ENCODE data around the gene STAT1. TPM values are rescaled to one million over a fixed set of nuclear protein-coding genes. Genes with fewer than 3 reads are reported as not detected.

Gene STAT1
- total and polyA plus RNA-seq, 4 donors: 21.6 to 80.1 (median 74.1) TPM

DNA sequence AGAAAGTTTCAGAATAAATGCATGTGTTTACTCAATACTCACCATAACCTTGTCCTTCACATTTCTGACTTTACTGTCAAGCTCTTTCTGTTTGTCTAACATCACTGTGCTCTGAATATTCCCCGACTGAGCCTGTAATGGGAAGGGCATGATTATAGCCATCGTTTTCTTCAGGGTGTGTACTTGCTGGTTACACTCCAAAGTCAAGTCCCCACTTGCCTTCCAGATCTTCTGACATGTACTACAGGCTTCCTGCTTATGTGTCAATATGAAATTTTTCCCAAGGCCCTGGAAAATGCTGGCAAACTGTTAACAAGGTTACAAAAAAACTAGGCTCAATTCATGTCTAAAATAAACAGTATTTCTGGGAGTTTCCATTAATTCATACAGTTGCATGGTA is 12.9 kb downstream of the STAT1 start:
- H3K4me3 ChIP-seq: no peak overlapping the region
- WGBS, 2 donors: 58 to 78% methylated on average over 2 of the region's 2 CpGs
- TF ChIP-seq, protein P1, sequence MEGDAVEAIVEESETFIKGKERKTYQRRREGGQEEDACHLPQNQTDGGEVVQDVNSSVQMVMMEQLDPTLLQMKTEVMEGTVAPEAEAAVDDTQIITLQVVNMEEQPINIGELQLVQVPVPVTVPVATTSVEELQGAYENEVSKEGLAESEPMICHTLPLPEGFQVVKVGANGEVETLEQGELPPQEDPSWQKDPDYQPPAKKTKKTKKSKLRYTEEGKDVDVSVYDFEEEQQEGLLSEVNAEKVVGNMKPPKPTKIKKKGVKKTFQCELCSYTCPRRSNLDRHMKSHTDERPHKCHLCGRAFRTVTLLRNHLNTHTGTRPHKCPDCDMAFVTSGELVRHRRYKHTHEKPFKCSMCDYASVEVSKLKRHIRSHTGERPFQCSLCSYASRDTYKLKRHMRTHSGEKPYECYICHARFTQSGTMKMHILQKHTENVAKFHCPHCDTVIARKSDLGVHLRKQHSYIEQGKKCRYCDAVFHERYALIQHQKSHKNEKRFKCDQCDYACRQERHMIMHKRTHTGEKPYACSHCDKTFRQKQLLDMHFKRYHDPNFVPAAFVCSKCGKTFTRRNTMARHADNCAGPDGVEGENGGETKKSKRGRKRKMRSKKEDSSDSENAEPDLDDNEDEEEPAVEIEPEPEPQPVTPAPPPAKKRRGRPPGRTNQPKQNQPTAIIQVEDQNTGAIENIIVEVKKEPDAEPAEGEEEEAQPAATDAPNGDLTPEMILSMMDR (IDR thresholded peaks at IDR 0.05; ENCODE audit: control extremely low read depth, extremely low read depth): no peak
- no peak overlapping the region for H3K27ac ChIP-seq (ENCODE audit: low read depth in 1 of 2, low read length in 1 of 2)
- peaks cover 0 to 4% (median 0%) of the 10 kb centered on the region in 4 donors for H3K9me3 ChIP-seq (ENCODE audit: control insufficient read depth in 4 of 4, insufficient read depth in 3 of 4, low read length in 3 of 4)
- peaks cover 45 to 67% (median 56%) of the 10 kb centered on the region in 4 donors for H3K36me3 ChIP-seq (ENCODE audit: control insufficient read depth in 4 of 4, insufficient read depth in 4 of 4, low read length in 4 of 4)
- no peak for DNase-seq
- ATAC-seq (ENCODE audit: insufficient read depth, low FRiP score): no peak
- no peaks in the 10 kb centered on the region for H3K27me3 ChIP-seq (ENCODE audit: control insufficient read depth in 3 of 3, insufficient read depth in 3 of 3, low read length in 2 of 3)
- H3K4me1 ChIP-seq (ENCODE audit: control insufficient read depth in 5 of 5, insufficient read depth in 5 of 5, low read length in 5 of 5): peaks cover 0 to 1% (median 0%) of the 10 kb centered on the region in 5 donors
- H3K9ac ChIP-seq (ENCODE audit: insufficient read depth in 1 of 2, low read length in 2 of 2): no peak overlapping the region

DNA sequence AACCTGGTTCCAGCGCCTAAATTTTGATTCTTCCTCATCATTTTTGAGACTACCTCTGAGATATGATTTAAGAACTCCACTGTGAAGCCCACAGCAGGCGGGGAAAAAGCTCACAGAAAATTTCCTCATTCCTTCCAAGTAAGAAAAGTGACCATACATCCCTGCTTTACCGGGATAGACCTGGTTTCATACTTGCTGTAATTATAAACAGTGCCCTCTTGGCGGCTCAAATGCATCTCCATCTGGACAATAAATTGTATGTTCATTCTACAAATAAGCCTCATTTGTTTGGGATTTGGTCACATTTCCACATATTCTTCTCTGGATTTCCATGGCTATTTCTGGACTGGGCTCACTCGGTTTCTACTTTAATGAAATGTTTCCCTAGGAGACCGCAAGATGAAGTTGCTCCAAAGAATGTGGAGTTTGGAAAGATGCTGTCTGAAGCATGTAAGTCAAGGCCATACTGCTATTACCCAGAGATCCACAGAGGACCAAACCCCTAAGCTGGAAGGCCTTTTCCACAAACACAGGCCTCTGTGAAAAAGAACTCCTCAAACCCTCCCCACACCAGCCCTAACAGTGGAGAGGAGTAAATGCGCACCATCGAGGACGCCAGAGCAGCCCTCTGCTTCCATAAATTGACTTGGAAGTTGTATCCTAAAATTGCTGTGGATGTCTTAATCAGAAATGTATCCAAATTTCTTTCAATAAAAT is 13.9 kb downstream of the STAT1 start:
- no peak overlapping the region for H3K27ac ChIP-seq (ENCODE audit: low read depth in 1 of 2, low read length in 1 of 2)
- 90 to 91% methylated on average over 9 of the region's 9 CpGs for WGBS, 2 donors
- DNase-seq (no peak), ATAC-seq (ENCODE audit: insufficient read depth, low FRiP score) (no peak)
- peaks cover 0 to 4% (median 0%) of the 10 kb centered on the region in 4 donors for H3K9me3 ChIP-seq (ENCODE audit: control insufficient read depth in 4 of 4, insufficient read depth in 3 of 4, low read length in 3 of 4)
- no peaks in the 10 kb centered on the region for H3K27me3 ChIP-seq (ENCODE audit: control insufficient read depth in 3 of 3, insufficient read depth in 3 of 3, low read length in 2 of 3)
- H3K4me3 ChIP-seq: no peak overlapping the region
- TF ChIP-seq, protein P1 (IDR thresholded peaks at IDR 0.05; ENCODE audit: control extremely low read depth, extremely low read depth): no peak
- H3K4me1 ChIP-seq (ENCODE audit: control insufficient read depth in 5 of 5, insufficient read depth in 5 of 5, low read length in 5 of 5): peaks cover 0 to 1% (median 0%) of the 10 kb centered on the region in 5 donors
- peaks cover 44 to 60% (median 51%) of the 10 kb centered on the region in 4 donors for H3K36me3 ChIP-seq (ENCODE audit: control insufficient read depth in 4 of 4, insufficient read depth in 4 of 4, low read length in 4 of 4)
- H3K9ac ChIP-seq (ENCODE audit: insufficient read depth in 1 of 2, low read length in 2 of 2): no peak overlapping the region

DNA sequence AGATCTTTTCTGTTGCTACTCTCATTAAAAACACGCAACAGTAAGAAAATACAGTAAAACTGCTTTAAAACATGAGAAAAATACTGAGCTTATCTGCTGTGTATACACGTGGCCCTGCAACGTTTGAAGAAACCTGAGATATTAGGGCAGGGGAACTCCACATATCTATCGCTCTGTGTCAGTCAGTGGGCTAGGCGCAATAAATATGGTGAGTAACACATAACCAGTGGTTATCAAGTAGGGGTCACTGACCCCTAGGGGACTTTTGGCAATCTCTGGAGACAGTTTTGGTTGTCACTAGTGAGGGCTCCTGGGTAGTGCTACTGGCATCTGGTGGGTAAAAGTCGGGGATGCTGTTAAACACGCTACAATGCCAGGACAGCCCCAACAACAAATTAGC is 14.9 kb downstream of the STAT1 start:
- 87 to 90% methylated on average over 7 of the region's 7 CpGs for WGBS, 2 donors
- DNase-seq (no peak), ATAC-seq (ENCODE audit: insufficient read depth, low FRiP score) (no peak)
- Histone ChIP-seq H3K9me3 (ENCODE audit: control insufficient read depth in 4 of 4, insufficient read depth in 3 of 4, low read length in 3 of 4) (peaks cover 0 to 4% (median 0%) of the 10 kb centered on the region in 4 donors), H3K27ac (ENCODE audit: low read depth in 1 of 2, low read length in 1 of 2) (no peak overlapping the region), H3K4me1 (ENCODE audit: control insufficient read depth in 5 of 5, insufficient read depth in 5 of 5, low read length in 5 of 5) (peaks cover 0 to 1% (median 0%) of the 10 kb centered on the region in 5 donors), H3K9ac (ENCODE audit: insufficient read depth in 1 of 2, low read length in 2 of 2) (no peak overlapping the region), H3K27me3 (ENCODE audit: control insufficient read depth in 3 of 3, insufficient read depth in 3 of 3, low read length in 2 of 3) (no peaks in the 10 kb centered on the region), H3K4me3 (no peak overlapping the region), H3K36me3 (ENCODE audit: control insufficient read depth in 4 of 4, insufficient read depth in 4 of 4, low read length in 4 of 4) (peaks cover 47 to 59% (median 52%) of the 10 kb centered on the region in 4 donors)
- TF ChIP-seq, protein P1 (IDR thresholded peaks at IDR 0.05; ENCODE audit: control extremely low read depth, extremely low read depth): no peak

All from lung (tissue), 12 donors.